ENCODE measurements around the gene FAAP100. TPM values are rescaled to one million over a fixed set of nuclear protein-coding genes. Genes with fewer than 3 reads are reported as not detected.

Gene FAAP100
- total RNA-seq, 4 donors from 2014 or later: 19.4 to 34.3 (median 28.4) TPM

DNA sequence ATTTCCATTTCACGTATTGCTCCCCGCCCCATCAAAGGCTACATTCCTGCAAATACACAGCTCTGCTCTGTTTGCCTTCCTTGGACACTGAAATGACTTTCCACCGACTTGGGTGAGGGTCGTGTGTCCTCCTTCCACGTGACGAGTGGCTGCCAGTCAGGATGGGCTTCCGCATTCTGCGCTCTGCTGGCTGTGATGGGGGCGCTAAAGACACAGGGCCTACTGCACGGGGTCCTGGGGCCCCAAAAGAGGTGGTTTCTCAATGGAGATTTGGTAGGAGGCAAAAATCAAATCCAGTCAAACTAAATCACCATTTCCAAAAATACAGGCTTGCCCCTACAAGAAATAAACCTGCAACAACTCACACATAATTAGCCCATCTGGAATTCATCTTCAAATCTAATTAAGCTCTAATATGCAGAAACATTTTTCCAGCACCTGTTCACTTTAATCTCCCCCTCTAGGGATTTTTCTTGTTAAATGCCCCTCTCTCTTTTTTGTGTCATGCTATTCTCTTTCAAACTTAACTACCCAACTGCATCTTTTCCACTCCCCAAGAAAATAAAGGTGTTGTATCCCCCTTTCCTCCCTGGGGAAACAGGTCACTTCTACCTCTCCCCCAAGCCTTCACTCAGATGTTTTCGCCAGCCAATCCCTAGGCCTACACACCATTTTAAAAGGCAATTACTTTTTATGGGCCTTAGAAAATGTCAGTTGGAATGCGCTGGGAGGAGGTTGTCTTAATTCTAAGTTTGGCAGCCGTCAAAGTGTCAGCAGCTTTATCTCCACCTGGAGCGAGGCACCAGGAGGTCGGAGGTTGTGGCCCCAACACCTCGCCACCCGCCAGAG lies 21.9 kb upstream of the FAAP100 start:
- no peak overlapping the region for H3K4me3 ChIP-seq (ENCODE audit: low read depth, poor library complexity, severe bottlenecking)
- WGBS, 2 donors: 78 to 85% methylated on average over 17 of the region's 17 CpGs
- TF ChIP-seq, protein P1, sequence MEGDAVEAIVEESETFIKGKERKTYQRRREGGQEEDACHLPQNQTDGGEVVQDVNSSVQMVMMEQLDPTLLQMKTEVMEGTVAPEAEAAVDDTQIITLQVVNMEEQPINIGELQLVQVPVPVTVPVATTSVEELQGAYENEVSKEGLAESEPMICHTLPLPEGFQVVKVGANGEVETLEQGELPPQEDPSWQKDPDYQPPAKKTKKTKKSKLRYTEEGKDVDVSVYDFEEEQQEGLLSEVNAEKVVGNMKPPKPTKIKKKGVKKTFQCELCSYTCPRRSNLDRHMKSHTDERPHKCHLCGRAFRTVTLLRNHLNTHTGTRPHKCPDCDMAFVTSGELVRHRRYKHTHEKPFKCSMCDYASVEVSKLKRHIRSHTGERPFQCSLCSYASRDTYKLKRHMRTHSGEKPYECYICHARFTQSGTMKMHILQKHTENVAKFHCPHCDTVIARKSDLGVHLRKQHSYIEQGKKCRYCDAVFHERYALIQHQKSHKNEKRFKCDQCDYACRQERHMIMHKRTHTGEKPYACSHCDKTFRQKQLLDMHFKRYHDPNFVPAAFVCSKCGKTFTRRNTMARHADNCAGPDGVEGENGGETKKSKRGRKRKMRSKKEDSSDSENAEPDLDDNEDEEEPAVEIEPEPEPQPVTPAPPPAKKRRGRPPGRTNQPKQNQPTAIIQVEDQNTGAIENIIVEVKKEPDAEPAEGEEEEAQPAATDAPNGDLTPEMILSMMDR (IDR thresholded peaks at IDR 0.05): no peak
- TF ChIP-seq POLR2A (IDR thresholded peaks at IDR 0.05): no peak
- DNase-seq (ENCODE audit: low spot score in 2 of 2): no peak
- intact Hi-C loops (cut with DNase I; ENCODE audit: low total_unique reads): no loop called here

DNA sequence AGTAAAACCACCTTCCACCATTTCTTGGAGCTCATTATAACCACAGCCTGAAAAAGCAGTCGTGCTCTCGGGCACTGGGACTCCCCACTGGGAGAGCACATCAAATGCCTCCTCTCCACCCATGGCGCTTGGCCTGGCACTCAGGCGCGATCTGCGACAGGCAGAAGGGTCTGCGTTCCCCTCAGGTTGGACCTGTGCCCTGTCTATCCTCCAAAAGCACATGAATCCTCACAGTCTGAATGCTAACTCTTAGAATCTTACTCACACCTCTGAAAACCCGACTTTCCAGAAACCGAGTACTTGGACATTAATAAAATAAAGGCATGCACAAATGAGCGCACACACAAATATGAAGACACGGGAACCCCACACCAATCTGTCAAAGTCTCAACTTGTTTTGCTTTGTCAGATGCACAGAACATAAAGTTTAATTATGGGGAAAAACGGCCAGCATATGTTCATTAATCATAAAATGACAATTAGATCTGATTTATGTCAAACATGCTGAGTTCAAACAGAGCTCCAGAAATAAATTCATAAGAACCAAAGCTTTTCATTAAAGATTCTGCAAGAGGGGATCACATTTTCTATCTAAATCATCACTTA lies 20.5 kb upstream of the FAAP100 start:
- TF ChIP-seq POLR2A (IDR thresholded peaks at IDR 0.05): no peak
- TF ChIP-seq, protein P1 (IDR thresholded peaks at IDR 0.05): no peak
- no peak for DNase-seq (ENCODE audit: low spot score in 2 of 2)
- intact Hi-C loops (cut with DNase I; ENCODE audit: low total_unique reads): no loop called here
- 58 to 62% methylated on average over 12 of the region's 12 CpGs for WGBS, 2 donors
- H3K4me3 ChIP-seq (ENCODE audit: low read depth, poor library complexity, severe bottlenecking): no peak overlapping the region

DNA sequence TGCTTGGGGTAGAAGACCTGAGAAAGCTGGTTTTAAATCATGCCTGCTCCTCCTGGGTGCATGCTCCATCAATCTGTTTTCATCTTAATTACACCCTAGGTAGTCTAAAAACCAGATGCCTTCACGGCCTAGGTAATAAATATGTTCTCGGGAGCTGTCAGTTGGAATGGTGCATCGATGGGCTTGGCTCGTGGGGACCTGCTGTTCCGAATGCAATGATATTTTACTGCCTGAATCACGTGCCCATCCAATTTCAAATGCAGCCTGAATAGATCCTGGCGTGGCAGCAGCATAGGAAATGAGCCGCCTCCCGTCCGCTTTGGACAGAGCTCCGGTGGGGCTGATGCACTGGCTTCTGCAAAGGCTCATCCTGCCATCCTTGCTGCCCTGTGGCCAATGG lies 18.8 kb upstream of the FAAP100 start:
- 87 to 90% methylated on average over 11 of the region's 11 CpGs for WGBS, 2 donors
- no peak overlapping the region for H3K4me3 ChIP-seq (ENCODE audit: low read depth, poor library complexity, severe bottlenecking)
- no peak for DNase-seq (ENCODE audit: low spot score in 2 of 2)
- TF ChIP-seq POLR2A (IDR thresholded peaks at IDR 0.05): no peak
- TF ChIP-seq, protein P1 (IDR thresholded peaks at IDR 0.05): no peak
- intact Hi-C loops (cut with DNase I; ENCODE audit: low total_unique reads): no loop called here

DNA sequence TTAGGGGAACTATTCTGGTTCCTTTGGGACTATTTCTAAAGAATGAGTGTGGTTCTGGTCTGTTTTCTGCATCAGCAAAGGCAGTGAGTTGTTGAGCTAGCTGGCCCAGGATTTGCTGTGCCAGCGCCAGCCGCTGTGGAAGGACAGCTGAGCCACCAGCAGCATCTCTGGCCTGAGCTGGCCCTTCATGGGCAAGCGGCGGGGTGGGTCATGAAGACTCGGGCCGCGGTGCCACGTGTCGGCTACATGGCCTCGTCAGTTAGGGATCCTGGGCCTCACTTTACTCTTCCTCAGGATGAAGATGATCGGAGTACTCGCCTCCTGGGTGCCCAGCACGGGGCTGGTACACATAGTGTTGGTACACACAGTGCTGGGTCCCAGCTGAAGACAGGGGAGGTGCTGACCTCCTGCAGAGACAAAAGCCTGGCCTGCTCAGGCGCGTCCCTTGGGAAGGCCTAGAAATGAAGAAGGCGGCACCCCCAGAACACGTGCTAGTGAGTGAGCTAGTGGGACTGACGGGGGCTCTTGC lies 17.9 kb upstream of the FAAP100 start:
- WGBS, 2 donors: 97 to 99% methylated on average over 5 to 18 of the region's 18 CpGs
- no peak for TF ChIP-seq POLR2A (IDR thresholded peaks at IDR 0.05)
- TF ChIP-seq, protein P1 (IDR thresholded peaks at IDR 0.05): no peak
- intact Hi-C loops (cut with DNase I; ENCODE audit: low total_unique reads): no loop called here
- no peak for DNase-seq (ENCODE audit: low spot score in 2 of 2)
- H3K4me3 ChIP-seq (ENCODE audit: low read depth, poor library complexity, severe bottlenecking): no peak overlapping the region

DNA sequence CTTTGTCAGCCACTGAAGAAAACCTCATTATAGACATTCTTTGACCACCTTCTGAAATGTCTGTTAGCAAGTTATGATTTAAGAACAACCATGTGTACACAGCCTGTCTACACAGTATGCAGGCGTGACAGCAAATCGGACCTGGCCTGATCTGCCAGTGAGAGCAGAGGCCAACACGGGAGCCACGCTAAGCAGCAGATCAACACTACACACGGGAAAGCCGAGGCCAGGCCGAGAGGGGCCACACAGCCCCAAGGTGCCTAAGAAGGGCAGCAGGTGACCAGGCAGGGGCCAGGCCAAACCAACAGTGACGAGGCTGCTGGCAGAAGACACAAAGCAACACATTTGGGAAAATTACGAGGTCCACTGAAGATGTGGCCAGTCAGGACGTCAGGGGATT lies 16.3 kb upstream of the FAAP100 start:
- intact Hi-C loops (cut with DNase I; ENCODE audit: low total_unique reads): no loop called here
- no peak overlapping the region for H3K4me3 ChIP-seq (ENCODE audit: low read depth, poor library complexity, severe bottlenecking)
- 86 to 92% methylated on average over 10 of the region's 10 CpGs for WGBS, 2 donors
- no peak for TF ChIP-seq POLR2A (IDR thresholded peaks at IDR 0.05)
- TF ChIP-seq, protein P1 (IDR thresholded peaks at IDR 0.05): no peak
- DNase-seq (ENCODE audit: low spot score in 2 of 2): no peak
